Epithelial cell of esophagus (primary cell): ENCODE measurements around the gene RAB15.

Experiments used
- DNase-seq: peaks from one replicate; pipeline ENCODE4 v3.0.0; 2010; ENCODE audit warnings: low read depth
- H3K4me3 ChIP-seq: 2 replicates; pipeline ENCODE4 v1.5.1; 2011; ENCODE audit warnings: mild to moderate bottlenecking, low read length, control low read depth
- TF ChIP-seq, protein P1 (sequence below): IDR thresholded peaks from 2 replicates; pipeline ENCODE4 v1.5.1; 2011; ENCODE audit warnings: low read depth, mild to moderate bottlenecking, low read length, control low read depth, inconsistent platforms; ENCODE audit not compliant: insufficient read depth; ENCODE audit errors: missing control alignments

Gene RAB15

GRCh38 chr14:64946310-64947045, 25.7 kb downstream of the RAB15 start:
- no peak for DNase-seq
- no peak overlapping the region for H3K4me3 ChIP-seq
- TF ChIP-seq, protein P1, sequence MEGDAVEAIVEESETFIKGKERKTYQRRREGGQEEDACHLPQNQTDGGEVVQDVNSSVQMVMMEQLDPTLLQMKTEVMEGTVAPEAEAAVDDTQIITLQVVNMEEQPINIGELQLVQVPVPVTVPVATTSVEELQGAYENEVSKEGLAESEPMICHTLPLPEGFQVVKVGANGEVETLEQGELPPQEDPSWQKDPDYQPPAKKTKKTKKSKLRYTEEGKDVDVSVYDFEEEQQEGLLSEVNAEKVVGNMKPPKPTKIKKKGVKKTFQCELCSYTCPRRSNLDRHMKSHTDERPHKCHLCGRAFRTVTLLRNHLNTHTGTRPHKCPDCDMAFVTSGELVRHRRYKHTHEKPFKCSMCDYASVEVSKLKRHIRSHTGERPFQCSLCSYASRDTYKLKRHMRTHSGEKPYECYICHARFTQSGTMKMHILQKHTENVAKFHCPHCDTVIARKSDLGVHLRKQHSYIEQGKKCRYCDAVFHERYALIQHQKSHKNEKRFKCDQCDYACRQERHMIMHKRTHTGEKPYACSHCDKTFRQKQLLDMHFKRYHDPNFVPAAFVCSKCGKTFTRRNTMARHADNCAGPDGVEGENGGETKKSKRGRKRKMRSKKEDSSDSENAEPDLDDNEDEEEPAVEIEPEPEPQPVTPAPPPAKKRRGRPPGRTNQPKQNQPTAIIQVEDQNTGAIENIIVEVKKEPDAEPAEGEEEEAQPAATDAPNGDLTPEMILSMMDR: no peak

DNA sequence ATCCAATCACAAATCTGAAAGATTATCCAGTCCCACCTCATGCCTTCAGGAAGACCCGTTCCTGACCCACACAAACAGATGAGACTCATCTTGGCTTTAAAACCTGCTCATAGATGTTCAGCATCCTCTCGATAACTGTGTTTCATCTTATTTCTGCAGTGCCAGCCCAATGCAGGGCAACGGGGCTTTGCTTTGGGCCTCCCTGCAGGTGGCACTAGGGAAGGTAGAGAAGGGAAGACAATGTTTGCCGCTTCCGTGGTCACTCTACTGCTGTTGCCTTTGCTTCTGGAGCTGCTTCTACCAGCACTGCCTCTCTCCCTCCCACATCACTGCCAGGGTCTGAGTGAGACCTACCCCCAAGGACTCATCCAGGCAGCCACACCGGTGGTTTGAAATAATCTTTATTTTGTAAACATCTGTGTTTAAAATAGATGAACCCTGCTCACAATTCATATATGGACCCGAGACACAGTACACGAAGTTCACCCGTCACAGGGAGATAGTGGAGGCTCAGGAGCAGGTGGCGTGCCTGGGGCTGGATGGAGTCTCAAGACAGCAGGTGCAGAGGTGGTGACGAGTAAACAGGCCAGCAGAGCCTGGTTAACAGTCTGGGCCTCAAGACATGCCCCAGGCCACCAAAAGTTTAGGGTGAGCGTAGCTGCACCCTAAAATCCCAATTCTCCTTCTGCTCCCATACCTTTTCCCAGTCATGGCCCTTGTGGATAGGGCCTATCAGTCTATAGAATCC, 26.5 kb downstream of the RAB15 start:
- no peak for DNase-seq
- TF ChIP-seq, protein P1: no peak
- H3K4me3 ChIP-seq: no peak overlapping the region

DNA sequence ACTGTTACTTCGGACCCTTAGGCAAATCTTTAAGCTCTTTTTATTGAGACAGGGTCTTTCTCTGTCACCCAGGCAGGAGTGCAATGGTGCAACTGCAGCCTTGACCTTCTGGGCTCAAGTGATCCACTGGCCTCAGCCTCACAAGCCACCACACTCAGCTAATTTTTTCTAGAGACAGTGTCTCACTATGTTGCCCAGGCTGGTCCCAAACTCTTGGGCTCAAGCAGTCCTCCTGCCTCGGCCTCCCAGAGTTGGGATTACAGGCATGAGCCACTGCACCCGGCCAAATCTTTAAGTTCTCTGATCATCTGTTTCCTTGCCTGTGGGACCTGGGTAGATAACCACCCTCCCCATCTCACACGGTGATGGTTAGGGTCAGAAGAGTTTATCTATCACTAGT, 27.3 kb downstream of the RAB15 start:
- H3K4me3 ChIP-seq: no peak overlapping the region
- TF ChIP-seq, protein P1: no peak

GRCh38 chr14:64944041-64944440, 28.1 kb downstream of the RAB15 start:
- H3K4me3 ChIP-seq: no peak overlapping the region
- TF ChIP-seq, protein P1: no peak
- DNase-seq: no peak

More for the DNA sequence above, 27.3 kb downstream of the RAB15 start:
- no peak for DNase-seq

DNA sequence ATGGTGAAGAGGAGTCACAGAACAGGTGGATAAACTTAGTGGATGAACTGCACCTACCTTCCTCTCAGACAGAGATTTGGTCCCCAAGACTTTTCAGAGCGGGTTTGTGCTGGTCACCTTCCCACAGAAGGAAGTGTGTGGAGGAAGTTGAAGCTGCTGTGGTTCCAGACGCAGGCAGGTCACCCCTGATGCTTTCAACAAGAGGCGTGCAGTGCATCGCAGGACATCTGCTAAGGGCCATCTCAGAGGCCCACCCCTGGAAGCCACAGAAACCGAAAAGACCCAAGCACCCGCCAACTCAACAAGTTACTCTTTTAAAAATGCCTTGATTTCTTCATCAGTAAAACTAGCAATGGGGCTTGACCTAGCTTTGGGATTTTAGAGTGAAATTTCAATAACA, 28.6 kb downstream of the RAB15 start:
- H3K4me3 ChIP-seq: no peak overlapping the region
- no peak for DNase-seq
- TF ChIP-seq, protein P1: no peak

DNA sequence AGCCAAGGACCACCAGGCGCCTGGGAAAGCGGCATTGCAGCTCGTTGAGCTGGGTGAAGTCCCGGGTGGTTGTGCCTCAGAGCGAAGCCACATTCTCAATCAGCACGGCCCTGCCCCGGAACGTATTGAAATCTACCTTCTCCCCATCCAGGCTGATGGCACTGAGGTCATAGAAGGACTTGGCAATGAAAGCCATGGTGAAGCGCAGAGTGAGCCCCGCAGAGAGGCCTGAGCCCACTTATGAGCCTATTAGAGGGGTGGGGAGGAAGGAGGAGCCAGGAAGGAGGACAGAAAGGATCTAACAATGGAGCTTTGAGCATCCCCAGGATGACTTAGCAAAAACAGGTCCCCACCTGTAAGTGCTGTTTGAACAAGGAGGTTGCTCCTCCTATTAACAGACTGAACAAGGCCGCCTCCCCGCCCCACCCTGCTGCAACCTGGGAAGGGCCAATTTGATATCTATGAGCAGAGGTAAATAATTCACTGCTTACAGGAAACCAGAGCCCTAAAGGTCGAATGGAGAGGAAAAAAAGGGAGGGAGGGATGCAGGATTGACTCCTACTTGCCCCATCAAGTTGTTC, 29.5 kb downstream of the RAB15 start, which contains the start of gene GPX2:
TSS of gene GPX2 (minus strand) at position 215 of the 581 bp plus-strand sequence. CDS start at position 196, 19 bp downstream.
- H3K4me3 ChIP-seq: no peak within 1 kb of the TSS
- peak; percentile 89 for DNase-seq
- TF ChIP-seq, protein P1: no peak
